KBM-7 (cell line): ENCODE results near the gene SHC3.

Experiments used
- DNase-seq: peaks from one replicate; pipeline ENCODE4 v3.0.0-alpha.2; 2015
- in situ Hi-C: fragments of 300-500 bp; cut with MboI; formaldehyde crosslinking; loops from 2 replicates; pipeline ENCODE4 v1.14.3; 2020; ENCODE audit warnings: low sequenced_read_pairs, low pct_unique_long_range_greater_than_20kb, mixed read lengths

The SHC3 gene

DNA sequence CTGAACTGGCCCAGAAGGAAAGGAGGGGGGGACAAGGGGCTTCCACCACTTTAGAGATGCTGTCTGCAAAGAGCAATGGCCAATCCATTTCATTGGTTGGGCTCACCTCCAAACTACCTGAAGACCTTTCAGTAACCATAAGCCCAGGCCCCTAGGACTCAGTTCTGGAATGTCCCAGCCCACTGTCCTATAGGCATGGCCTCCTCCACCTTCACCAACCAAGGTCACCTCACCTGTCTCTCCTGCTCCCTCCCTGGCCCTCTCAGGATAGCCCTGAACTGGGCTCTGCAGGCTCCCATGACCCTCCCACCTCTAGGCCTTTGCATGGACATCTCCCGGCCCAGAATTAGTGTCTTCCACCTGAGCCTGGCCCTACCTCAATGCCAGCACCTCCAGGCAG, 165.0 kb downstream of the SHC3 start:
- in situ Hi-C loops = no loop called here

DNA sequence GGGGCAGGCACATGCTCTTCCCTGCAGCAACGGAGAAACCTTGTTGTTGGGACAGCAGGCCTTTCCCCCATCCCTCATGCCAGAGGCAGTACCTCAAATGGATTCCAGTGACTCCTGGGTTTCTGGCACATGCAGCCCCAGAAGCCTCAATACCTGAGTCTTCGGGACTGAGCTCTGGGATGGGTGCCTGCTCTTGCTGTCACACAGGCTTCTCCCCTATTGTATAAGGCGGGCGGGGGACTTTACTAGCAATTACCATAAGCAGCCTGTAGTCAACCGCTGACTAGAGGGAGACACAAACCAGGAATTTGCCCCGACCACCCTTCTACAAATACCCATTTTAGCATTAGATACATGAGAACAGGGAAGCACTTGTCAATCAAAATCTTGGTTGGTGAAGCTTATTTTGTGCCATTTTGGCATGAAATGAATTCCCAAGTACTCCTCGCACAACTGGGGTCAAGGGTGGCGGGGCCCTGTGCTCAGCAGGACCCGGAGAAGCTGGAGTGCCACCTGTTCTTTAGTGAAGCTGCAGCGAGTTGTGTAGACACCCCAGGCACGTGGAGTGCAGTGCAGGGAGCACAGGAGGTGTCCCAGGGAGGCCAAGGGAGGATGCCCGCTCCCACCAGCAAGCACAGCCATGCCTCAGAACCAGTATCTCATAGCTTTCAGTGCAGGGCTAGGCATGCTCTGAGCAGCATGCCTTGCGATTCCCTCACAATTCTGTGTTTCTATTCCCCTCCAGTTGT, 166.2 kb downstream of the SHC3 start:
- no peak for DNase-seq
- in situ Hi-C loops = no loop called here

More for the DNA sequence above, 165.0 kb downstream of the SHC3 start:
- no peak for DNase-seq

DNA sequence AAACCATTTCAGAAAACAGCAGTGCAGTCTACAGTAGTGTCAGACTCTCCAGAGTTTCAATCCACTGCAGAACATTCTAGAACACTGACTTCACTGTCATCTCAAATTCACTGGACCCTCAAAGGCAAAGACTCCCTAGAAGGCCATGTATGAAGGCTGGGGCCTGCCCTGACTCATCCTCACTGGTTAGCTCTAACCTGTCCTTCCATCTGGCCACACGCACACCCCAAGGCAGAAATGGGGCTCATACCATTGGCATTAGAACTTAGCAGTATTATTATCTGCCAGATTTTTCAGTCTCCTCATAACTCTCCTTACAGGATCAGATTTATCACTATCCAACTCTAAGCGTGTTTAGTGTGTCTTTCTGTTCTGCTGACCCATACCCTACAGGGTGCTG, 166.9 kb downstream of the SHC3 start:
- in situ Hi-C loops = no loop called here

DNA sequence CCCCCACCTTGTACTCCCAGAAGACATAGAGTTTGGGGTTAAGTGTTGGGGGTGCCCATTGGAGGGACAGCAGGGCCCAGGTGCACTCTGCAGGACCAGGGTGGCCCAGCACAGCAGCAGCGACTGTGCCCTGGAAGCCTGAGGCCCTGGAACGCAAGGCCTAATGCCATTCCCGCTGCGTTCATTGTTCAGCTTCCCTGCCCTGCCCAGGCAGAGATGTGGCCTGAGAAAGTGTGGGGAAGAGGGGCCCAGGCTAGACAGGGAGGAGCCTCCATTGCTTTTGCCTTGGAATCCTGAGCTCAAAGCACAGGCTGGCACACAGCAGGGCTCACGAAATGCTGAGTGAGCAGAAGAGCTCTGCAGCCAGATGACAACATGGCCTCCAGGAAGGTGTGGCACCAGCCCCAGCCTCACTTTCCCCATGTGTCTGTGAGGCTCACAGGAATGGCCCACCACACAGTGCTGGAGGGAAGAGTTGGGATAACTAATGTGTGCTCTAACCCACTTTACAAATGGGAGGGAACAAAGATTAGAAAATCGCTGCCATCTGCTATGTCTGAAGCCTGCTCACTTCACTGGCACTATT, 168.0 kb downstream of the SHC3 start:
- no peak for DNase-seq
- in situ Hi-C loops = no loop called here

More for the DNA sequence above, 166.9 kb downstream of the SHC3 start:
- no peak for DNase-seq

DNA sequence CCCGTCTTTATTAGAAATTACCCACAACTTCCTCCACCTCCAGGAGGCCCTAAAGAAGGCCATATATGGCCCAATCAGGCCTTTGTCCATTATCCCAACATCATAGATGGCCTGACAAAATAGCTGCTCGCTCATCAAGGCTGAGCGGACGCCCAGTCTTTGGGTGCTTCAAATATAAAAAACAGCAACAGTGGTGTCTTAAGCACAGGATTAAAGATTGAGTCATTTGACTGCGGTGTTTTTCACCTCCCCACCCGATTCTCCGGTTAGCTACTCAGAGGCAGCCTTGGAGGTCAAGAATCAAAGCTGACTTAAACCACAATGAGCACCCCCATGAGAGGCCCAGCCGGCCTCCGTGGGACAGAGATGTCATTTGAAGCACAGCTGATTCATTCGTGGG, 168.6 kb downstream of the SHC3 start:
- DNase-seq = no peak
- in situ Hi-C loops = no loop called here

DNA sequence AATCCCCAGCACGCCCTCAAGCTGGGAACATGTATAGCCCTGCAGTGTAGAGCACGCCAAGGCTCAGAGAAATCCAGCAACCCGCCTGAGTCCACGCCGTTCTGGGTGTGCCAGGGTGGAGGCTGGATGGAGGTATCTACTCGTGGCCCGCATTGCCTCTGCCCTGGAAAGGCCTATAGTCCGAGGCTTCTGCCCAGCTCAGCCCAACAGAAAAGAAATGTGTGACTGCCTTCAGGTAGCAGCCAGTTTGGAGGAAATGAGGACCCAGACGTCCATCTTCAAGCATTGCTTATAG, 169.1 kb downstream of the SHC3 start:
- no peak for DNase-seq

DNA sequence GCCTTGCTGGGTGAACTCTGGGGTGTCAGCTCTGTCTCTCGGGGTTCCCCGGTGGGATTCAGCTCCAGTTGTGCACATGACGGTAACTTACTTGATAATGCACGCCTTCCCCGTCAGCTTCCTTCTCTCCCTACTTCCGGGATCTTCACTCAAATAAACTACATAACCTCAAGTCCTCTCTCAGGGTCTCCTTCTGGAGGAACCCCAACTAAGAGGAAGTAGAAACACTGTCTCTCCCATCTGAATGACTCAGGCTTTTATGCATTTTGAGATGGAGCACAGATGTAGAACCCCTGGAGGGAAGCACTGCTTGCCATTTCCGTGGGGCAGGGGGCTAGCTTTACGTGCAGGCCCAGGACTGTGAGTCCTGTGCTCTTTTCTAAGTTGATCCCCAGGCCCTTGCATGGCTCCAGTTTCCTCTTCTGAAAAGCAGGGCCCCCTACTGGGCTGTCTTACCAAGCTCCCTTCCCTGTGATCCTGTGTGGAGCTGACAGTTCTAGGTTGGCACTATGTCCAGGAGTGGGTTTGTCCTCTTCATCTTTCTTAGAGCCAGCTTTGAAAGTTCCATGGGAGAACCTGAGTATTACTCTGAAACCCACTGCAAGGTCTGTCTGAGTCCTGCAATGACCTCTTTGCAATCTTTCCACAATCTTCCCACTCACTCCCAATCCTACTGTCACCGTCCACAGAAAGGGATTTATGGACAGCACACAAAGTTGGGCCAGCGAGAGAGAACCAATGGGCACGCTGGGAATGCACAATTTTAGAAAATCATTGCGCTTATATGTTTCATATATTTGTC, 169.7 kb downstream of the SHC3 start:
- in situ Hi-C loops = no loop called here

More for the DNA sequence above, 169.1 kb downstream of the SHC3 start:
- in situ Hi-C loops = no loop called here

DNA sequence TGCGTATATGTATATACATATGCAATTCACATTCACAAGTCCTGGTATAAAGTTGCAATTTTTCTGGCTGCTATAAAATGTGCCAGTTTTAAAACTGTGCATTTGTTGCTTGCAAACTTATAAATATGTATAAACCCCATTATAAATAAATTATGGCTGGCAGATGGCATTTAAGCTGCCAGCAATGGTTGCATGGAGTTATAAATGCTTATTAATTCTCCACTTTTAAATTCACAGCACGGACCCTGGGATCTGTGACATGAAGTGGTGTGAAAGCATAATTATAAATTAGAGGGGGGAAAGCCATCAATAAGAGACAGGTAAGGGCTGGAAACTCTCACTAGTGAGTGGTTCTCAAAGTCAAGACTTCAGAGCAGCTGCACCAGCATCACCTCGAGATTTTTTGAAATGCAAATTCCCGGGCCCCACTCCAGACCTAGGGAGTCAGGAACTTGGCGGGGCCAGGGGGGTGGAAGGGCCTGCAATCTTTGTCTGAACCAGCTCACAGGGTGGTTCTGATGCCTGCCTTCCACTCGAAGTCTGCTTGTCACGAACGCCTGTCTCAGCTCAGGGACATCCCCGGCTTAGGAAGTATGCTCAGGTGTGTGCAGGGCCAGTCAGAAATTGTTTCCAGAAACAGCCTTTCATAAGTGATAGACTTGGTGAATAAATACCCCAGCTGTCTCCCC, 170.4 kb downstream of the SHC3 start:
- in situ Hi-C loops = no loop called here

More for the DNA sequence above, 169.7 kb downstream of the SHC3 start:
- DNase-seq = peak; percentile 31

DNA sequence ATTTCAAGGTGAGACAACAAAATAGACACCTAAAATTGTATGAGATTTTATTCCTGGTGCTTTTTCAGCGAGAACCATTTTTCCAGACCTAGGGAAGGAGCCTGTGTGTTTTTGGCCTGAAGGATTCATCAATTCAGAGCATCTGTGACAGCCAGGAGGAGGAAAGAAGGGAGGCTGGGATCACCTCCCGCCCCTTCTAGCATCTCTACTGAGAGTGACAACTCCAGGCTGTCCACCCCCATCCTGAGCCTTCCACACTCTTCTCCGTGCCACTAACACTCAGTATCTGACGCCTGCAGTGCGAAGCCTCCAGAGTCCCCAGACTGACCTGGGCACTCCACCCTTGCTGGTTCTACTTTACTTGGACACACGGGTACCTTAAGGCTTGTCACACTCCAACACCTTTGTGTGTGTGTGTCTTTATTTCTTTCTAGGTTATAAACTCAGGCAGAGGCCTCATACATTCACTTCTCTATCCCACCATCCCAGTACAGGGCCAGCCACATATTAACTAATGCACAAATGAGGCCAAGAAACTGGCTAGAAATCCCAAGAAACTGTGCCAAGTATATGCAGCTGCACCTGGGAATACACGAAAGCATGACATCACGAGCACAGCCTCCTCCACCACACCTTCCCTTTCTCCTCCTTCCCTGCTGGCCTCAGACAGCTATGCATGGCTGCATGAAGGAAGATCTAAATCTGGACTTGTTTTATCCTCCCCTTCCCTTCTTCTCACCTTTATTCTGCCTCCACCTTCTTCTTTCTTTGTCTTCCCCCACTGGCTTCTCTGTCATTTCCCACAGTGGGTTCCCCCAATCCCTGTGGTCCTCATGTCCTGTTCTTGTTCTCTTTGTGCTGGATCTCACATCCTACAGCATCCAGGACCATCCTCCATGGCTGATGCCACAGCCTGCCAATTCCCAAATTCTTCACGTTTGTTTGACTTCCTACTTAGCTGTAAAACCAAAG, 171.3 kb downstream of the SHC3 start:
- in situ Hi-C loops = no loop called here
- DNase-seq = no peak

More for the DNA sequence above, 170.4 kb downstream of the SHC3 start:
- no peak for DNase-seq

DNA sequence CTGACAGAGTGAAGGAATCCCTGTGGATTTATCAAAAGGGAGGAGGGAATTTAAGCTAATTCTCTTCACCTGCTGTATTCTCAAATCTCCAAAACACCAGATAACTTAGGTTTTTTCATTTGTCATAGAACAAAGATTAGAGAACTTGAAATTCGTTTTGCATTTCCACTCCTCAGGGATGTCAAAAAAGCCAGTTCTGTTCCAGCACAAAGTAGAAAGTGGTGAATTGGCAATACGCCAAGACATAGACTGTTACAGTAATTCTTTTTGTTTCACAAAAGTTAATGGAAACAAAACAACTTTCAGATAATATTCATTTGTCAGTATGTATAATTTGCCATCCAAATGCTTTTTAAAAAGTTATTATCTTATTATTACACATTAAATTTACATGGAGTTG, 172.4 kb downstream of the SHC3 start:
- no peak for DNase-seq
- in situ Hi-C loops = no loop called here

DNA sequence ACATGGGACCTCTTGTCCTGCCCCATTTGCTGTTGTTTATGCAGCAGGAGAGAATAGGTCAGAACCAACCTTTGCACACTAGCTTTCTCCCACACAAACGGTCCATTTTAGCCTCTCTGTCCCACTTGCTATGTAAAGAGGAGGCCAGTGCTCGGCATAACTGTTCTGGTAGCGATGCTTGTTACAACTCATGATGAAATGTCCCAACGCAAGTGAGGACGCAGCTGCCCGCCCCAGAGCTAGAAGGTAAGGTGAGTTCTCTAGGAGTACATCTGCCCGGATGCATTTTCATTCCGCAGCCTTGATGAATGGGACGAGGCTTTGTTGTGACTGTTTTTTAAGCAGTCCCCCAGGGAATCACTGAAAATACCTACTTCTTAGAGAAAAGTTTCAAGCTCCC, 173.3 kb downstream of the SHC3 start:
- in situ Hi-C loops = no loop called here
- no peak for DNase-seq

DNA sequence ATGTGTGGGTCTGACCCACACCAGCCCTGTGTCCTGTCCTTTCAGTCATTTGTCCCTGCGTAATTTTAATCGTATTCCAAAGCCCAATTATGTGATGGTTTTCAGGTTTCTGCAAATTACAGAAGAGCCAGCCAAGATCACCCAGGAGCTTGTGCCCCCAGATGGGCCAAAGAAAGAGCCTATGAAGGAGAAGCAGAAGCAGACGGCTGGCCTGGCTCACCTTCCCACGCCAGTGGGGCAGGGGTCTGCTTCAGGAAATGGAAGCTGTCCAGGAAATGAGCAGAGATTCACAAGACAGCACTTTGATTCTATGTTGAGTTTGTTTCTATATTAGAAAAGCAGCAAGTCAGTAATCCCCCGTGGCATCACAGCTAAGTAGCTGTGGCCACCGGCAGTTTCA, 175.6 kb downstream of the SHC3 start:
- DNase-seq = no peak
- in situ Hi-C loops = no loop called here

DNA sequence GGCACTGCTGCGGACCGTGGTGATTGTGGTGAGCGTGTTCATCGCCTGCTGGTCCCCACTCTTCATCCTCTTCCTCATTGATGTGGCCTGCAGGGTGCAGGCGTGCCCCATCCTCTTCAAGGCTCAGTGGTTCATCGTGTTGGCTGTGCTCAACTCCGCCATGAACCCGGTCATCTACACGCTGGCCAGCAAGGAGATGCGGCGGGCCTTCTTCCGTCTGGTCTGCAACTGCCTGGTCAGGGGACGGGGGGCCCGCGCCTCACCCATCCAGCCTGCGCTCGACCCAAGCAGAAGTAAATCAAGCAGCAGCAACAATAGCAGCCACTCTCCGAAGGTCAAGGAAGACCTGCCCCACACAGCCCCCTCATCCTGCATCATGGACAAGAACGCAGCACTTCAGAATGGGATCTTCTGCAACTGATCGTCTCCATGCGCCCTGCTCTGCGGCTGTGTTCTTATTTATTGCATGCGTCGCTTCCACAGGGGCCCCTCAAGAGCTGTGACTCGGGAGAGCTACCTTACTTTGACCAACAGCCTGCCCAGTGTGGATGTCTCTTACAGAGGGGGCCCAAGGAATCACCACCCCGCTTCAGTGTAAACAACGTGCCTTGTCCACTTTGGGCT, 176.6 kb downstream of the SHC3 start:
- DNase-seq = no peak
- in situ Hi-C loops = no loop called here

DNA sequence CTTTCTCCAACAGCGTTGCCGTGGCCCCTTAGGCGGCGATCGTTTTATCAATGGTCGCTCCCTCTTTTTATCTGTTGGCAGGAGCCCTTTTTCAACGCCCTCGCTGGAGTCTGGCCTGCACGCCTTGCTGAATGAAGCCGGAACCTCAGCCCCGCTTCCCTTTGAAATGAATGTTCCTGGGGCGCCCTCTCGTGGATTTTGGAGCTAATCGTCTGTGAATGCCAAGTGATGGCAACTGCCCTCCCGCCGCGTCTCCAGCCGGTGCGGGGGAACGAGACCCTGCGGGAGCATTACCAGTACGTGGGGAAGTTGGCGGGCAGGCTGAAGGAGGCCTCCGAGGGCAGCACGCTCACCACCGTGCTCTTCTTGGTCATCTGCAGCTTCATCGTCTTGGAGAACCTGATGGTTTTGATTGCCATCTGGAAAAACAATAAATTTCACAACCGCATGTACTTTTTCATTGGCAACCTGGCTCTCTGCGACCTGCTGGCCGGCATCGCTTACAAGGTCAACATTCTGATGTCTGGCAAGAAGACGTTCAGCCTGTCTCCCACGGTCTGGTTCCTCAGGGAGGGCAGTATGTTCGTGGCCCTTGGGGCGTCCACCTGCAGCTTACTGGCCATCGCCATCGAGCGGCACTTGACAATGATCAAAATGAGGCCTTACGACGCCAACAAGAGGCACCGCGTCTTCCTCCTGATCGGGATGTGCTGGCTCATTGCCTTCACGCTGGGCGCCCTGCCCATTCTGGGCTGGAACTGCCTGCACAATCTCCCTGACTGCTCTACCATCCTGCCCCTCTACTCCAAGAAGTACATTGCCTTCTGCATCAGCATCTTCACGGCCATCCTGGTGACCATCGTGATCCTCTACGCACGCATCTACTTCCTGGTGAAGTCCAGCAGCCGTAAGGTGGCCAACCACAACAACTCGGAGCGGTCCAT, 177.4 kb downstream of the SHC3 start:
- DNase-seq = peak; percentile 80
- in situ Hi-C loops = no loop called here

DNA sequence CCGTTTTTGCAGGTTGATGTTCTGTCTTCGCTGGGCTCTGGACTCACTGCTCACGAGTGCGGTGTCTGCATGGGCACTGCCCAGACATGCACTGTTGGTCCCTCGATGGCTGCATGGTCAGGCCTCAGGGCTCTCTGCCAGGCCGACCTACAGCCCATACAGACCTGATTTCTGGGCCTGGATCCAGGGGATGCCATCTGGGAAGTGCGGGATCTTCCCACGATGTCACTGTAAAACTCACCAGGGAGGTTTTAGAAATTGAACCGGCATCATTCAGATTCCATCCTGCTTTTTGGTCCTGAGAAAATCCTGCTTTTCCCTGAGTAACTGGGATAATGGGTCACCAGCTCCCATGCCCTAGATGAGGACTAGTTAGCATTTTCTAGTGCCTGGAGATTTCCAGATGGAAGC, 178.2 kb downstream of the SHC3 start:
- no peak for DNase-seq
- in situ Hi-C loops = no loop called here

DNA sequence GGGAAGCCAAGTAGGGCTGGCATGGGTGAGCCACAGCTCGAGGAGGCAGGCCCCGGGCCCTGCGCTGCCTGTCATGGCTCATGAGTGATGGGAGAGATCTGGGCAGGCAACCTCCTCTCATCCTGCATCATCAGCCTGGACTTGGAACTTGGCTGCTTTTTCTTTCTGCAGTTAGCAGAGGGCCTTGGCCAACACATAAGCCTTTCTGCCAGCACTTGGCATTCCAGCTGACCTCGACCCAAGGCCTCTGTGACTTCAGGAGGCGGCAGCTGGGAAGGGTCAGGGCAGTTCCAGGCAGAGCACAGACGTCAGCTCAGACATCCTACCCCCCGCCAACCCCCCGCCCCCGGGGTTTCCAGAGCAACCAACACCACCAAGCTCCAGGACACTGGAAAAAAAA, 179.7 kb downstream of the SHC3 start:
- in situ Hi-C loops = loop anchor here (25.0 kb wide), 1 partner anchor 412 kb away; no protein-coding TSS in a partner anchor

DNA sequence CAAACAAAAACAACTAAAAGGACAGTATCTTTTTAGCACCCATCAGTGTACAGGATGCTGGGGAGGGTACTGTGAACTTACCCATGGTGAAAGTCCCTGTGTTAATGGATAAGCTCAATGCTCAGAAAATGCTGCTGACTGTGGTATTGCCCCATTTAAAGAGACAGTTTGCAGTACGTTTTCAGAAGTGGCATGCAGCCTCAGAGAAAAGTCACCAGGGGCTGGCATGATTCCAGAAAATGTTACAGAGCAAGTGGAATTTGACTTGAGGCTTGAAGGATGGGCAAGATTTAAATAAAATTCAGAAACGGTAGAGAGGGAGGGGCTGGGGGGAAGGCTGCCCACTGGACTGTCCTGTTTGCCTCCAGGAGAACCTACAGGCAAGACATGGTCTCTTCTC, 180.1 kb downstream of the SHC3 start:
- in situ Hi-C loops = loop anchor here (25.0 kb wide), 1 partner anchor 411 kb away; no protein-coding TSS in a partner anchor
- DNase-seq = no peak

More for the DNA sequence above, 179.7 kb downstream of the SHC3 start:
- DNase-seq = no peak
